Measurements from ENCODE around the gene CFAP65.
A peak's percentile ranks its signal among the peaks of the same experiment; 100 is the strongest.

The CFAP65 gene

DNA sequence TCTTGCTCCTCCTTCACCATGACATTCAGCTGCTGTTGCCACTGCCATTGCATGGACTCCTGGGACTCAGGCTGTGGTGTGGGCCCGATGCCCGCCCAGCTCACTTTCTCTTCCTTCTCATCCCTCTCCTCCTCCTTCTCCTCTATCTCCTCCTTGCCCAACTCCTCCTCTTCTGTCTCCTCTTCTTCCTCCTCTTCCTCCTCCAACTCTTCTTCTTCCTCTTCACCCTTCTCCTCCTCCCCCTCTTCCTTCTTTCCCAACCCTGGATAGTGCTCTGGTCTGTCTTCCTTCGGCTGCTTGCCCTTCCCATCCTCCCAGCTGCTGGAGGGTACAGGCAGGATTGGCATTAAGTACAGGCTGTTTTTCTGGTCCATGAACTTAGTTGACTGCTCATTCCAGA lies 37.3 kb downstream of the CFAP65 start:
- in situ Hi-C loops (cut with HindIII; ENCODE audit: low pct_unique_long_range_greater_than_20kb, low sequenced_read_pairs), result no loop called here
- TF ChIP-seq JUND (IDR thresholded peaks at IDR 0.05; ENCODE audit: low read depth), result no peak
- no peak for DNase-seq (ENCODE audit: low read depth in 1 of 2, low spot score in 1 of 2)

DNA sequence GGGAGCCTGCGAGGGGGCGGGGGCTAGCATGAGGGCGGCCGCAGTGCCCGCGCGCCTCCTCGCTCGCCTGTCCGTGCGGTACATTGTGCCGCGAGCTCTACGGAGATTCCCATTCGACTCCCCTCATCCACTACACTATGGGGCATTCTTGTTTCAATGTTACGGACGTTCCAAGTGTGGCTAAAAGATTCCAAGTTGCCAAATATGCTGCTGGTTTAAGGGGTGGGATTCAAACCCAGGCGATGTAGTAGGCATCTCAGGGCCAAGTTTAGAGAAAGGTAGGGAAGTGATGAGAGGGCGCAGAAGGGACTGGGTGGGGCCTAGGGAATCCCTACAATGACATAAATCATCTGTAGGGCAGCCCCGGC lies 38.1 kb downstream of the CFAP65 start:
- in situ Hi-C loops (cut with HindIII; ENCODE audit: low pct_unique_long_range_greater_than_20kb, low sequenced_read_pairs), result no loop called here
- TF ChIP-seq JUND (IDR thresholded peaks at IDR 0.05; ENCODE audit: low read depth), result no peak
- DNase-seq (ENCODE audit: low read depth in 1 of 2, low spot score in 1 of 2), result no peak

DNA sequence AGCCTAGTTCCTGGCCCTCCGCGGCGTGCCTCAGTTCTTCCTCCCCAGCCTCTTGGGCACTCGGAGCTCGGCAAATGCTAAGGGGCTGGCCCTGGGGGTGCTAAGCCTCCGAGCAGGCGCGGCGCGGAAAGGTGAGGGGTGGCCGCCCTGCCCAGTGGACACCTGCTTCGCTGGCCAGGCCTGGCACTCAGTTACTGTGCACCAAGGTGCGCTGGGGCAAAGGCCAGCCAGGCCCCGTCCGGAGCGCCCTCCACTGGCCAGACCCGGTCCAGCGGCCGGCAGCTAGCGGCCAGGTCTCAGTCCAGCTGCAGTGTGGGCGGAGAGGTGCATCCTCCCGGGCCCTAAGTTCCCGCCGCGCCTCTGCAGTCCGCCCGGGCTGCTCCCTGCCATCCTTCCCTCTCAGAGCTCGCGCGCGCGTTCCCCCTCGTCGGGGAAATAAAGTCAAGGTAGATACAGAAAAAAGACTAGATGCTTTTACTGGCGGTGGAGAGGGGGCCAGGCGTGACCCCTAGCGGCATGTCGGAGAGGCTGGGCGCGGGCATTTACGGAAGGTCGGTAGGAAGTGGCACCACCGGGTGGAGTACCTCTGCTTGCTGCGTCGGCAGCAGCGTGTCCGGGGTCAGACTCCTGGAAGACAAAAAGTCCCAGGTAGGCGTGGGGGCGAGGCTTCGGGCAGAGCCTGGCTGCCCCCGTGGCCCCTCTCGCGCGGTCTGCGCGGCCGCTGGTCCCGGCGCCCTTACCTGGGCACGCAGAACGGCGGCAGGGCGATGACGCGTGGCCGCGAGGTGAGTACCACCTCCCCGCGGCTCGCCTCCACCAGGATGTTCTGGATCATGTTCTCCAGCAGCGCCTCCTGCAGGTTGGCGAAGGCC lies 38.7 kb downstream of the CFAP65 start:
- TF ChIP-seq JUND (IDR thresholded peaks at IDR 0.05; ENCODE audit: low read depth), result no peak
- peak; percentile 81 to 84 for DNase-seq (ENCODE audit: low read depth in 1 of 2, low spot score in 1 of 2)
- in situ Hi-C loops (cut with HindIII; ENCODE audit: low pct_unique_long_range_greater_than_20kb, low sequenced_read_pairs), result no loop called here

DNA sequence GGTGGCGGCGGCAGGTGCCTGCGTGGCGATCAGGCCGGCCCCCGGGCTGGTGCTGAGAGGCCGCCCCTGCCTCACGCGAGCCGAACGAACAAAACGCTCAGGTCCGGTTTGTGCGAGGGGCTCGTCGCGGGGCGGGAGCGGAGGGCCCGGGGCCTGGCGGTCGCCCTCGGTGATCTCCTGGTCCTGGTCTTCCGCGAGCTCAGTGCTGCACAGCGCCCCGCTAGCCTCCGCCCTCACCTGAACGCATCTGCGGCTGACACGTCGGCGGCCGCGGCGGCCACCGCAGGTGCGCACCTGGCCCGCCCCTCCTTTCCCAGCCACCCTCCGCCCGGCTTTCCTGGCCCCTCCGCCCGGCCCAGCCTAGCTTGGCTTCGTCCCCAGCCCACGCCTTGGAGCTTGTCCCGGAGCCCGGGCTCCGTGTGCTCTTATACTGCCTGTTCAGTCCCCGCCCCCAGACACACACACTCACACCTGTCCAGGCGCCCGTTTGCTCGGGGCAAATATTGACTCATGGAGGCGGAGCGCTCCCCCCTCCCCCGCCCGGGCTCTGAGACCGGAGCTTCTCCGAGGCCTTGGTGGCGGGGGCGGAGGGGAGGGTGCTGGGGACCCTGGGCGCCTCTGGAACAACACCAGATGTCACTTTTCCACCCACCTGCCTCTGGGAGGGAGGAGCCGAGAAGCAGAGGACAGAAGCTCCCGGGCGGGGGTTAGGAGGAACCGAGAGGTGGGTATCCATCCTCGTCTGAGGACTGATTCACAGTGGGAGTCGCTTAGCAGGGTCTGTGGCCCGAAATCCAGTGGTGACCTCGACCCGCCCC lies 39.5 kb downstream of the CFAP65 start:
- in situ Hi-C loops (cut with HindIII; ENCODE audit: low pct_unique_long_range_greater_than_20kb, low sequenced_read_pairs), result no loop called here
- no peak for TF ChIP-seq JUND (IDR thresholded peaks at IDR 0.05; ENCODE audit: low read depth)
- peak; percentile 93 to 97 for DNase-seq (ENCODE audit: low read depth in 1 of 2, low spot score in 1 of 2)

DNA sequence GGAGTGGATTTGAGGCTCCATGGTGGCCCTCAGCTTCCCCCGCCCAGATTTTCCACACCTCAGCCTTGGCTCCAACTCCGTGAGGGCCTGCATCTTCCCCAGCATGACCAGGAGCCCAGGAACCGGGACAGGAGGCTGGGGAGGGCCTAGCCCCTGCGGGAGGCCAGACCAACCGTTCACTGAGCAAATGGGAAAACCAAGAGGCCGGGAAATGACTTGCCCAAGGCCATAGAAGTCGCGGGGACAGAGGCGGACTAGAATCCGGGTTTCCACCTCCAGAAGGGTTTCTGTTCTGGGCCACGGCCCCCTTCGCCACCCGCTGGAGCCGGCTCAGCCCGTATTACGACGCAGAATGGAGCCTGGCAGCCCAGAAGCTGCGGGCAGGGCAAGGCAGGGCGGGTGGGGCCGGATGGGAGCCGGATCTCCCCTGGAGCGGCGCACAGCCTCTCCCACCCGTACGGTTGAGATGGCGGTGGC lies 40.2 kb downstream of the CFAP65 start:
- DNase-seq (ENCODE audit: low read depth in 1 of 2, low spot score in 1 of 2), result peak in 1 of 2 experiments; percentile 22
- no peak for TF ChIP-seq JUND (IDR thresholded peaks at IDR 0.05; ENCODE audit: low read depth)
- in situ Hi-C loops (cut with HindIII; ENCODE audit: low pct_unique_long_range_greater_than_20kb, low sequenced_read_pairs), result no loop called here

DNA sequence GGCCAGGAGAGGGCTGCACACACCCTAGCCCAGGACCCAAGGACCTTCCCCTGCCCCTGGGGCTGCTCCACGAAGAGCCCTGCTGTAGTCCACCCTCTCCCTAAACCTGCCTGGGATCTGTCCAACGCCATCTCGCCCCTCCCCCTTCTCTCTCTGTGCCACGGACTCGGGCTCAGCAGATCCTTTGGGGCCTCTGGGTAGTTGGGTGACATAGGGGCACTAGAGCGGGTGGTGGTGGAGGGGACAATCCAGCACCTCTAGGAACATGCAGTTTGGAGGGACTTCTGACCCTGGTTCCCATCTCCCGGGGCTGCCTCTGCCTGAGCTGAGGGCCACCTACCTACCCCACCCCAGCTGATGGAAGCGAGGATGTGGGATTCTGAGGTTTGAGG lies 40.8 kb downstream of the CFAP65 start:
- in situ Hi-C loops (cut with HindIII; ENCODE audit: low pct_unique_long_range_greater_than_20kb, low sequenced_read_pairs), result no loop called here
- no peak for TF ChIP-seq JUND (IDR thresholded peaks at IDR 0.05; ENCODE audit: low read depth)
- peak in 1 of 2 experiments; percentile 27 for DNase-seq (ENCODE audit: low read depth in 1 of 2, low spot score in 1 of 2)

DNA sequence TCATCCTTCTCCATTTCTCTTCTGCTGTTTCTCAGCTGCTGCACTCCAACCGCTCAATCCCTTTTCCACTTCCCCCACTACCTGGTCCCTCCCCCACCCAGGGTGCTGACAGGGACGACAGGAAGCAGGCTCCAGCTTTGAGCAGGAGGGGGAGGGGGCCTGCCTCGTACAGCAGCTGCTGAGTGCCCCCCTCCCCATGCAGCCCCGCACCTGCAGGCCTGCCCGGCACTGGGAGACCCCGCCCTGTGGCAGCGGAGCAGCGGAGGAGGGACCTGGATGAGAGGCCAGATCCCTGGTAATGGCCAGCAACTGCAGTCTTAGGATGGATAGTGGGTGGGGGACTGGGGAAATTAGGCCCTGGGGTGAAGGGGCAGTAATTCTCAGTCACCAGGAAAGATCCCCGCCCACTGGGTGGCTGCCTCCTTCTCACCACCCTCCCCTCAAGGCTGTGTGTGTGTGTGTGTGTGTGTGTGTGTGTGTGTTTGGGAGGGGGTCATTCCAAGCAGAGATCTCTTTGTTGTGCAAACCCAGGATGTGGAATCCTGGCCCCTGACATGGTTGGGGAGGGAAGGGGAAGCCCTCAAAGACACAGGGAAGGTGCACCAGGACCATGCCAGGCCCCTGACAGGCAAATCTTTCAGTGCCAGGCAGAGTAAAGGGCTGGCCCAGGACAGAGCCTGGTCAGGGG lies 41.3 kb downstream of the CFAP65 start:
- TF ChIP-seq JUND (IDR thresholded peaks at IDR 0.05; ENCODE audit: low read depth), result no peak
- in situ Hi-C loops (cut with HindIII; ENCODE audit: low pct_unique_long_range_greater_than_20kb, low sequenced_read_pairs), result no loop called here
- no peak for DNase-seq (ENCODE audit: low read depth in 1 of 2, low spot score in 1 of 2)

DNA sequence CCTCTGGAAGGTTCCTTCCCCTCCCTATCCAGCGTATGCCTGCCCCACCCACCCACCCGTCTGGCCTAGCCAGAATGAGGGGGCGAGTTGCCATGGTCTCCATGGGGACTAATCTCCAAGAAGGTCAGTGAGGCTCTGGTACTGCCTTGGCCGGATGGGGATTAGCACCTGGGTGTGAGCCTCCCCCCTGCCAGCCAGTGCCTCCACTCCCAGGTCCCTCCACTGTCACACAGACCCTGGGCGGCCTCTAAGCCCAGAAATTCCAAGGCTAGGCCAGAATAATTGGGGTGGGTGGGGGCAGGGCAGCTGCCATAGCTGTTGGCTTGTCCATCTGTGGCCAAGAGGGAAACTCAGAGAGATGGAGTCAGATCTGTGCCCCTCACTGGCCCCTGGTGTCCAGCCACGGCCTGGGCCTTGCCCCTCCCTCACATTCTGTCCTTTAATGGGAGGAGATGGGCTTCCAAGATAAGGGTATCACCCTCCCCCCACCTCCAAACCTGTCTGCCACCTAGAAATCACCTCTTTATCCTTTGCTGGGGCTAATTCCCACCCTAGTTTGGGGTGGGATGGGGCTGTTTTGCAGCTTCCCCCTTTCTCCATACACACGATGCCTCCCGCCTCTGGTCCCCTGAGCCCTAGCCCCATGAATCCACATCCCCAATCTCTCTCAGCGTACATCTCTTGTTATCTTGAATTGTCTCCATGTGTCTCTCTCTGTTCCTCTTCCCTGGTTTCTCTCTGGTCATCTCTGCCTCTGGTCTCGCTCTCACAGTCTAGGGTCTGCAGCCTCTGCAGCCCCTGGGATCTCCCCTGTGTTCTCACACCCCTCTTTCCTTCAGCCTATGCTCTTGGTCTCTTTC lies 42.1 kb downstream of the CFAP65 start:
- in situ Hi-C loops (cut with HindIII; ENCODE audit: low pct_unique_long_range_greater_than_20kb, low sequenced_read_pairs), result no loop called here
- DNase-seq (ENCODE audit: low read depth in 1 of 2, low spot score in 1 of 2), result no peak
- no peak for TF ChIP-seq JUND (IDR thresholded peaks at IDR 0.05; ENCODE audit: low read depth)

DNA sequence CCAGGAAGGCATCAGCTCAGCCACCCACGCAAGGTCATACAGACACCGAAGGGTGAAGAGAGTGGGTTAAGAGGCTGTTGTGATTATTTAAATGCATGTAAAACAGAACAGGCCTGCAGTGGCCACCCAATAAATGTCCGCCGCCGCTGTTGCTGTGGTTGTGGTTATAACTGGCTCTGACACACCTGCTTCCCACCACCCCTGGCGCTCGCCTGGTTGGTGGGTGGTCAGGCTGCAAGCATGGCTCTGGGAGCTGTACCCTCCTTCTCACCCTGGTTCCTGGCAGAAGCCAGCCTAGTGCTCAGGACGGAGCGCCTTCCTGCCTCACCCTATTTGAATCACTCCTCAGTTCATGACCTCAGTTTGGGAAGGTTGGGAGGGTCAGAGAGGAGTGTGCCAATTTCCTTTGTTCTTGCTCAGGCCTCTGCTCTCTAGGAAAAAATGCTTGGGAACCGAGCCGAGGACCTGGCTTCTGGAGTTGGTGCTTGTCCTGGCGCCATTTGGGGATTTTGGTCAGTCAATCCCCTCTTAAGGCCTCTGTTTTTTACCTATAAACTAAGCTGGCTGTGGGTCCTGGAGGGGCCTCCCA lies 42.8 kb downstream of the CFAP65 start:
- TF ChIP-seq JUND (IDR thresholded peaks at IDR 0.05; ENCODE audit: low read depth), result no peak
- no peak for DNase-seq (ENCODE audit: low read depth in 1 of 2, low spot score in 1 of 2)

DNA sequence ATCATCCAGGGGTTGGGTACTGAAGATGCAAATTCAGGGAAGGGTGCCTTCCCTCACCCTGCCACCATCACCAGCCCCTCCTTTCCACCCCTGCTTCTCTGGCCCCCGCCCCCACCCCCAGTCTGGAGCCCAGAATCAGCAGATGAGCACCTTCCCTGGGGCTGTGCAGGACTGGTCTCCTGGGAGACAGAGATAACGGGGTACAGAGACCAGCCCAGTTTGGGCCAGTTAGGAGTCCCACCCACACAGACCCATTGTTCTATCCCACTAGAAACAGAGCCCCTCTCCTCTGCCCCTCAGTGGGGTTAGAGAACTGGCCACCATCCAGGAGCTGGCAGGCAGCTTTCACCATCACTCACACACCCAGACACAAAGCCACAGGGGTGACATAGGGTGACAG lies 43.6 kb downstream of the CFAP65 start:
- in situ Hi-C loops (cut with HindIII; ENCODE audit: low pct_unique_long_range_greater_than_20kb, low sequenced_read_pairs), result no loop called here
- DNase-seq (ENCODE audit: low read depth in 1 of 2, low spot score in 1 of 2), result no peak
- no peak for TF ChIP-seq JUND (IDR thresholded peaks at IDR 0.05; ENCODE audit: low read depth)

More for the DNA sequence above, 42.8 kb downstream of the CFAP65 start:
- in situ Hi-C loops (cut with HindIII; ENCODE audit: low pct_unique_long_range_greater_than_20kb, low sequenced_read_pairs), result no loop called here

DNA sequence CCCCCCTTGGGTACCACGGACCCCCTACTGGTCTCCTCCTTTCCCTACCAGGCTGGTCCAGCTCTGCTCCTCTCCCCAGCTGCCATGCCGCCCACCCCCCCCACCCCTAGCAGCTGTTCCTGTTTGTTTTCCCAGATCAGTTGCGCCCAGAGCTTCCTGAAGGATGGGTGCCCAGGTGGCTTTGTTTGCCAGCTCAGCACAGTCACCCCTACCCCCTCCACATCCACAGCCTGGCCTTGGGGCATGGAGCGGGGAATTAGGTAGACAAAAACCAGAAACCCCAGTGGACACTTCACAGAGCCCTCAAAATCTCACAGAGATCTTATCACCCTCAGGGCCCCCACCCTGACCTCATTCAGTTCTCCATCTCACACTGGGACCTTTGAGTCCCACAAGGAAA lies 44.4 kb downstream of the CFAP65 start:
- no peak for DNase-seq (ENCODE audit: low read depth in 1 of 2, low spot score in 1 of 2)
- no peak for TF ChIP-seq JUND (IDR thresholded peaks at IDR 0.05; ENCODE audit: low read depth)
- in situ Hi-C loops (cut with HindIII; ENCODE audit: low pct_unique_long_range_greater_than_20kb, low sequenced_read_pairs), result no loop called here
